BE2C (cell line): Measurements from ENCODE around the gene NAPEPLD.
"Not testable (repeated sequence)": the region's sequence is repeated elsewhere in the genome, so short reads cannot be mapped to it uniquely, and the experiment has no call there.

Source experiments
- DNase-seq: peaks from one replicate; pipeline ENCODE4 v3.0.0-alpha.2; 2020
- H3K27me3 ChIP-seq: fragments of 250-450 bp; sonication (Bioruptor Pico); 2 replicates; pipeline ENCODE4 v1.5.1; 2020; ENCODE audit warnings: mild to moderate bottlenecking
- H3K36me3 ChIP-seq: fragments of 250-450 bp; sonication (Bioruptor Pico); 2 replicates; pipeline ENCODE4 v1.5.1; 2020; ENCODE audit warnings: mild to moderate bottlenecking
- H3K4me1 ChIP-seq: fragments of 250-450 bp; sonication (Bioruptor Pico); 2 replicates; pipeline ENCODE4 v1.5.1; 2020
- H3K4me3 ChIP-seq: 2 replicates; pipeline ENCODE4 v1.5.1; 2011; ENCODE audit warnings: low read depth, low read length
- H3K9me3 ChIP-seq: fragments of 250-450 bp; sonication (Bioruptor Pico); 2 replicates; pipeline ENCODE4 v1.5.1; 2020
- TF ChIP-seq, protein P1 (sequence below): IDR thresholded peaks from 2 replicates; pipeline ENCODE4 v1.5.1; 2012; ENCODE audit warnings: mild to moderate bottlenecking, low read depth, low read length

Gene NAPEPLD

GRCh38 chr7:103083210-103083609, 65.7 kb downstream of the NAPEPLD start:
- no peak for DNase-seq
- no peaks in the 10 kb centered on the region for H3K27me3 ChIP-seq
- H3K9me3 ChIP-seq, result no peaks in the 10 kb centered on the region
- H3K36me3 ChIP-seq, result peaks cover 6% of the 10 kb centered on the region; the same call in 1 of the 2 replicates
- no peak overlapping the region for H3K4me3 ChIP-seq
- H3K4me1 ChIP-seq, result no peaks in the 10 kb centered on the region
- TF ChIP-seq, protein P1, sequence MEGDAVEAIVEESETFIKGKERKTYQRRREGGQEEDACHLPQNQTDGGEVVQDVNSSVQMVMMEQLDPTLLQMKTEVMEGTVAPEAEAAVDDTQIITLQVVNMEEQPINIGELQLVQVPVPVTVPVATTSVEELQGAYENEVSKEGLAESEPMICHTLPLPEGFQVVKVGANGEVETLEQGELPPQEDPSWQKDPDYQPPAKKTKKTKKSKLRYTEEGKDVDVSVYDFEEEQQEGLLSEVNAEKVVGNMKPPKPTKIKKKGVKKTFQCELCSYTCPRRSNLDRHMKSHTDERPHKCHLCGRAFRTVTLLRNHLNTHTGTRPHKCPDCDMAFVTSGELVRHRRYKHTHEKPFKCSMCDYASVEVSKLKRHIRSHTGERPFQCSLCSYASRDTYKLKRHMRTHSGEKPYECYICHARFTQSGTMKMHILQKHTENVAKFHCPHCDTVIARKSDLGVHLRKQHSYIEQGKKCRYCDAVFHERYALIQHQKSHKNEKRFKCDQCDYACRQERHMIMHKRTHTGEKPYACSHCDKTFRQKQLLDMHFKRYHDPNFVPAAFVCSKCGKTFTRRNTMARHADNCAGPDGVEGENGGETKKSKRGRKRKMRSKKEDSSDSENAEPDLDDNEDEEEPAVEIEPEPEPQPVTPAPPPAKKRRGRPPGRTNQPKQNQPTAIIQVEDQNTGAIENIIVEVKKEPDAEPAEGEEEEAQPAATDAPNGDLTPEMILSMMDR, result no peak

DNA sequence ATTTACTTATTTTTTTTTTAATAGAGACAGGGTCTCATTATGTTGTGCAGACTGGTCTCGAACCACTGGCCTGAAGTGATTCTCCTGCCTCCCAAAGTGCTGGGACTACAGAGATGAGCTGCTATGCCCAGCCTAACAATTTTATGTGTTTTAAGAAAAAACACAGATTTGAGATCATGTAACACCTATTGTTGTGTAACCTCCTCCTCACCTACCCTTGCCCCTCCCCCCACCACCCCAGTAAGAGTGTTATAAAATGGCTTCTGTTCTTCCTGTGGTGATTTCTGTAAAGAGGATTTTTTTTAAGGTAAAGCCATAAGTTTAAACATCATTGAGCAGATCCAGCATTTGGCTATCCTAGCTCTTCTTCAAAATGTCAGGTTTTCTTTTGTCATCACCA, 66.4 kb downstream of the NAPEPLD start:
- Histone ChIP-seq H3K9me3 (no peaks in the 10 kb centered on the region), H3K4me1 (no peaks in the 10 kb centered on the region), H3K36me3 (peaks cover 6% of the 10 kb centered on the region; the same call in 1 of the 2 replicates), H3K4me3 (no peak overlapping the region), H3K27me3 (no peaks in the 10 kb centered on the region)
- DNase-seq, result no peak
- TF ChIP-seq, protein P1, result no peak

- Histone ChIP-seq H3K36me3 (peaks cover 6% of the 10 kb centered on the region; the same call in 1 of the 2 replicates), H3K27me3 (no peaks in the 10 kb centered on the region), H3K4me3 (no peak overlapping the region), H3K9me3 (no peaks in the 10 kb centered on the region), H3K4me1 (no peaks in the 10 kb centered on the region)
- TF ChIP-seq, protein P1, result no peak
- DNase-seq, result no peak
These were observed 68.0 kb downstream of the NAPEPLD start for GRCh38 chr7:103080923-103081322.

- Histone ChIP-seq H3K4me3 (no peak overlapping the region), H3K36me3 (peaks cover 6% of the 10 kb centered on the region; the same call in 1 of the 2 replicates)
These were observed 69.1 kb downstream of the NAPEPLD start for GRCh38 chr7:103079836-103080235.

GRCh38 chr7:103078226-103078625, 70.7 kb downstream of the NAPEPLD start:
- not testable (repeated sequence) for H3K27me3 ChIP-seq, H3K9me3 ChIP-seq, H3K36me3 ChIP-seq, H3K4me3 ChIP-seq, DNase-seq, H3K4me1 ChIP-seq

More at GRCh38 chr7:103079836-103080235, 69.1 kb downstream of the NAPEPLD start:
- Histone ChIP-seq H3K27me3 (no peaks in the 10 kb centered on the region), H3K9me3 (no peaks in the 10 kb centered on the region), H3K4me1 (no peaks in the 10 kb centered on the region)
- DNase-seq, result no peak
- TF ChIP-seq, protein P1, result no peak

DNA sequence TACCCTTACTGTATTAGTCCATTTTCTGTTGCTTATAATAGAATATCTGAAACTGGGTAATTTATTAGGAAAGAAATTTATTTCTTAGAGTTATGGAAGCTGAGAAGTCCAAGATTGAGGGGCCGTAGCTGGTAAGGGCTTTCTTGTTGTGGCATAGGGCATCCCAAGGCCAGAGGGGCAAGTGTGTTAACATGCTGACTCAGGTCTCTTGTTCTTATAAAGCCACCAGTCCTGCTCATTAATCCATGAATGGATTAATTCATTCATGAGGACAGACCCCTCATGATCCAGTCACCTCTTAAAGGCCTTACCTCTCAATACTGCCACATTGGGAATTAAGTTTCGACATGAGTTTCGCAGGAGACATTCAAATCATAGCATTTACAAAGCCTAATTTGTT, 71.6 kb downstream of the NAPEPLD start:
- Histone ChIP-seq H3K9me3 (no peaks in the 10 kb centered on the region), H3K4me3 (no peak overlapping the region), H3K36me3 (no peaks in the 10 kb centered on the region), H3K4me1 (no peaks in the 10 kb centered on the region), H3K27me3 (no peaks in the 10 kb centered on the region)
- no peak for DNase-seq
- TF ChIP-seq, protein P1, result no peak

DNA sequence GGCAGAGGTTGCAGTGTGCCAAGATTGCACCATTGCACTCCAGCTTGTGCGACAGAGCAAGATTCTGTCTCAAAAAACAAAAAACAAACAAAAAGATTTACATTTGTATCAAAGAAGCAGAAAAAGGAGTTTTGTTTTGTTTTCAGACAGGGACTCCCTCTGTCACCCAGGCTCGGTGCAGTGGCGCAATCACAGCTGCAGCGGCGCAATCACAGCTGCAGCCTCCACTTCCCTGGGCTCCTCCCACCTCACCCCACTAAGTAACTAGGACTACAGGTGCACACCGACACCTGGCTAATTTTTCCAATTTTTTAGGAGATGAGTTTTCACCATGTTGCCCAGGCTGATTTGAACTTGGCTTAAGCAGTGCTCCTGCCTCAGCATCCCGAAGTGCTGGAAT, 72.1 kb downstream of the NAPEPLD start:
- TF ChIP-seq, protein P1, result no peak
- H3K9me3 ChIP-seq, result no peaks in the 10 kb centered on the region
- H3K4me3 ChIP-seq, result no peak overlapping the region
- no peaks in the 10 kb centered on the region for H3K4me1 ChIP-seq
- no peaks in the 10 kb centered on the region for H3K27me3 ChIP-seq
- DNase-seq, result no peak
- no peaks in the 10 kb centered on the region for H3K36me3 ChIP-seq
